ENCODE data around the gene WBP1L.

Gene WBP1L

GRCh38 chr10:102759497-102760210 lies 15.9 kb downstream of the WBP1L start:
- no peak for DNase-seq (ENCODE audit: low read depth)

- DNase-seq (ENCODE audit: low read depth): no peak
Measured at GRCh38 chr10:102761981-102762380, 18.2 kb downstream of the WBP1L start.

- no peak for DNase-seq (ENCODE audit: low read depth)
Measured at GRCh38 chr10:102762401-102763015, 18.8 kb downstream of the WBP1L start.

- DNase-seq (ENCODE audit: low read depth): no peak
Measured at GRCh38 chr10:102763037-102763607, 19.4 kb downstream of the WBP1L start.

- no peak for DNase-seq (ENCODE audit: low read depth)
Measured at GRCh38 chr10:102764470-102765161, 20.9 kb downstream of the WBP1L start.

- DNase-seq (ENCODE audit: low read depth): no peak
Measured at GRCh38 chr10:102765336-102765735, 21.6 kb downstream of the WBP1L start.

- DNase-seq (ENCODE audit: low read depth): no peak
Measured at GRCh38 chr10:102767428-102768160, 23.8 kb downstream of the WBP1L start.

- no peak for DNase-seq (ENCODE audit: low read depth)
Measured at GRCh38 chr10:102769375-102770107, 25.8 kb downstream of the WBP1L start.

- no peak for DNase-seq (ENCODE audit: low read depth)
Measured at GRCh38 chr10:102770108-102770482, 26.3 kb downstream of the WBP1L start.

- no peak for DNase-seq (ENCODE audit: low read depth)
Measured at GRCh38 chr10:102770792-102771191, 27.0 kb downstream of the WBP1L start.

- DNase-seq (ENCODE audit: low read depth): no peak
Measured at GRCh38 chr10:102773320-102773719, 29.6 kb downstream of the WBP1L start.

- no peak for DNase-seq (ENCODE audit: low read depth)
Measured at GRCh38 chr10:102773986-102774385, 30.2 kb downstream of the WBP1L start.

- no peak for DNase-seq (ENCODE audit: low read depth)
Measured at GRCh38 chr10:102775201-102775934, 31.6 kb downstream of the WBP1L start.

- DNase-seq (ENCODE audit: low read depth): no peak
Measured at GRCh38 chr10:102775935-102776669, 32.4 kb downstream of the WBP1L start.

- no peak for DNase-seq (ENCODE audit: low read depth)
Measured at GRCh38 chr10:102776779-102777456, 33.2 kb downstream of the WBP1L start.

- no peak for DNase-seq (ENCODE audit: low read depth)
Measured at GRCh38 chr10:102777711-102778453, 34.1 kb downstream of the WBP1L start.

- no peak for DNase-seq (ENCODE audit: low read depth)
Measured at GRCh38 chr10:102778781-102779180, 35.0 kb downstream of the WBP1L start.

- no peak for DNase-seq (ENCODE audit: low read depth)
Measured at GRCh38 chr10:102779680-102780526, 36.2 kb downstream of the WBP1L start.
